Trophoblast cell (in vitro differentiated cells and primary cell): ENCODE measurements around the gene FSTL4.

ENCODE experiments used
- DNase-seq, 2 donors: peaks; one replicate each; pipeline ENCODE4 v3.0.0-alpha.2; 2016
- H2AFZ ChIP-seq: 2 replicates; pipeline ENCODE4 v1.6.1; 2013; ENCODE audit warnings: low read length, moderate library complexity, mild to moderate bottlenecking; ENCODE audit not compliant: insufficient read depth, poor library complexity
- H2AK5ac ChIP-seq: 2 replicates; pipeline ENCODE4 v1.6.1; 2013; ENCODE audit warnings: mild to moderate bottlenecking, low read length
- H2BK120ac ChIP-seq: 2 replicates; pipeline ENCODE4 v1.6.1; 2013; ENCODE audit warnings: low read length, mild to moderate bottlenecking, moderate library complexity; ENCODE audit not compliant: insufficient read depth, poor library complexity
- H2BK12ac ChIP-seq: 2 replicates; pipeline ENCODE4 v1.6.1; 2013; ENCODE audit warnings: mild to moderate bottlenecking, low read length, moderate library complexity
- H2BK5ac ChIP-seq: 2 replicates; pipeline ENCODE4 v1.6.1; 2013; ENCODE audit warnings: low read length, low read depth, moderate library complexity, mild to moderate bottlenecking; ENCODE audit not compliant: poor library complexity
- H3K14ac ChIP-seq: 2 replicates; pipeline ENCODE4 v1.6.1; 2013; ENCODE audit warnings: mild to moderate bottlenecking, low read length
- H3K18ac ChIP-seq: 2 replicates; pipeline ENCODE4 v1.6.1; 2013; ENCODE audit warnings: mild to moderate bottlenecking, low read length
- H3K23ac ChIP-seq: 2 replicates; pipeline ENCODE4 v1.6.1; 2013; ENCODE audit warnings: low read length
- H3K27ac ChIP-seq: 2 replicates; pipeline ENCODE4 v1.5.1; 2013; ENCODE audit warnings: low read depth, mild to moderate bottlenecking, inconsistent platforms, low read length, moderate library complexity
- H3K27me3 ChIP-seq: 2 replicates; pipeline ENCODE4 v1.6.1; 2013; ENCODE audit warnings: inconsistent platforms, mild to moderate bottlenecking, low read length, moderate library complexity; ENCODE audit not compliant: insufficient read depth
- H3K36me3 ChIP-seq, 2 experiments: 1 replicate in 1 of 2; 2 replicates in 1 of 2; pipeline ENCODE4 v1.6.1; 2013; ENCODE audit warnings: low read length in 2 of 2, mild to moderate bottlenecking in 2 of 2, moderate library complexity in 1 of 2; ENCODE audit not compliant: insufficient read depth in 2 of 2, control insufficient read depth in 1 of 2
- H3K4ac ChIP-seq: 2 replicates; pipeline ENCODE4 v1.6.1; 2013; ENCODE audit warnings: low read depth, mild to moderate bottlenecking, low read length, moderate library complexity
- H3K4me1 ChIP-seq, 2 experiments: 1 replicate in 1 of 2; 2 replicates in 1 of 2; pipeline ENCODE4 v1.6.1; 2013; ENCODE audit warnings: low read length in 2 of 2, mild to moderate bottlenecking in 2 of 2, moderate library complexity in 1 of 2; ENCODE audit not compliant: insufficient read depth in 2 of 2, control insufficient read depth in 1 of 2
- H3K4me2 ChIP-seq: 2 replicates; pipeline ENCODE4 v1.6.1; 2013; ENCODE audit warnings: inconsistent platforms, mild to moderate bottlenecking, low read length, moderate library complexity
- H3K4me3 ChIP-seq: 2 replicates; pipeline ENCODE4 v1.5.1; 2013; ENCODE audit warnings: mild to moderate bottlenecking, low read depth, low read length, inconsistent platforms
- H3K79me1 ChIP-seq: one replicate; pipeline ENCODE4 v1.6.1; 2013; ENCODE audit warnings: low read length
- H3K79me2 ChIP-seq: 2 replicates; pipeline ENCODE4 v1.6.1; 2013; ENCODE audit warnings: low read length, mild to moderate bottlenecking; ENCODE audit not compliant: control insufficient read depth, insufficient read depth, poor library complexity
- H3K9ac ChIP-seq: 2 replicates; pipeline ENCODE4 v1.6.1; 2013; ENCODE audit warnings: mild to moderate bottlenecking, low read length
- H3K9me3 ChIP-seq: 2 replicates; pipeline ENCODE4 v1.6.1; 2013; ENCODE audit warnings: low read depth, mild to moderate bottlenecking, control low read depth, inconsistent platforms, low read length; ENCODE audit not compliant: insufficient read depth
- H4K12ac ChIP-seq: 2 replicates; pipeline ENCODE4 v1.6.1; 2013; ENCODE audit warnings: low read depth, mild to moderate bottlenecking, low read length, moderate library complexity
- H4K8ac ChIP-seq: 2 replicates; pipeline ENCODE4 v1.6.1; 2013; ENCODE audit warnings: low read depth, mild to moderate bottlenecking, low read length, moderate library complexity
- H4K91ac ChIP-seq: one replicate; pipeline ENCODE4 v1.6.1; 2013; ENCODE audit warnings: low read depth, mild to moderate bottlenecking, low read length, moderate library complexity
- WGBS: extraction: QIAGEN DNeasy Blood & Tissue Kit; methylation state at CpG from one replicate; pipeline ENCODE4 v1.1.7; 2013; ENCODE audit warnings: missing lambda C conversion rate; ENCODE audit not compliant: insufficient read length, insufficient coverage; ENCODE audit errors: extremely low coverage; 5-methylcytosine and 5-hydroxymethylcytosine counted together

Gene FSTL4

GRCh38 chr5:133236976-133237375 lies 375.4 kb downstream of the FSTL4 start:
- H3K23ac ChIP-seq = no peak overlapping the region
- no peak overlapping the region for H2AFZ ChIP-seq
- no peak overlapping the region for H3K9ac ChIP-seq
- H2BK5ac ChIP-seq = no peak overlapping the region
- peaks cover 0 to 3% of the 10 kb centered on the region in 2 experiments for H3K4me1 ChIP-seq
- no peak overlapping the region for H3K18ac ChIP-seq
- H3K79me2 ChIP-seq = no peaks in the 10 kb centered on the region
- no peak overlapping the region for H4K91ac ChIP-seq
- H3K79me1 ChIP-seq = no peaks in the 10 kb centered on the region
- no CpG with 5 or more reads among the region's 12 CpGs for WGBS
- no peak overlapping the region for H3K14ac ChIP-seq
- H3K4ac ChIP-seq = no peak overlapping the region
- H4K8ac ChIP-seq = no peak overlapping the region
- no peak overlapping the region for H2AK5ac ChIP-seq
- no peak overlapping the region for H3K4me3 ChIP-seq
- no peak overlapping the region for H3K27ac ChIP-seq
- H3K27me3 ChIP-seq = no peaks in the 10 kb centered on the region
- no peak overlapping the region for H4K12ac ChIP-seq
- H2BK120ac ChIP-seq = no peak overlapping the region
- H3K36me3 ChIP-seq = no peaks in the 10 kb centered on the region
- H3K9me3 ChIP-seq = peaks cover 10% of the 10 kb centered on the region
- no peak for DNase-seq
- H3K4me2 ChIP-seq = no peak overlapping the region
- H2BK12ac ChIP-seq = no peak overlapping the region

GRCh38 chr5:133236541-133236951 lies 375.8 kb downstream of the FSTL4 start:
- Histone ChIP-seq H2BK5ac (no peak overlapping the region), H3K27me3 (no peaks in the 10 kb centered on the region), H4K12ac (no peak overlapping the region), H2BK120ac (no peak overlapping the region), H3K9ac (no peak overlapping the region), H4K8ac (no peak overlapping the region), H2AFZ (no peak overlapping the region), H2BK12ac (no peak overlapping the region), H4K91ac (no peak overlapping the region), H3K4ac (no peak overlapping the region), H3K79me1 (no peaks in the 10 kb centered on the region), H3K4me3 (no peak overlapping the region), H3K4me2 (no peak overlapping the region), H2AK5ac (no peak overlapping the region), H3K14ac (no peak overlapping the region), H3K18ac (no peak overlapping the region), H3K27ac (no peak overlapping the region), H3K23ac (no peak overlapping the region), H3K79me2 (no peaks in the 10 kb centered on the region), H3K9me3 (peaks cover 10% of the 10 kb centered on the region), H3K36me3 (no peaks in the 10 kb centered on the region), H3K4me1 (peaks cover 0 to 3% of the 10 kb centered on the region in 2 experiments)
- no peak for DNase-seq
- no CpG with 5 or more reads among the region's 8 CpGs for WGBS

GRCh38 chr5:133235696-133236426 lies 376.5 kb downstream of the FSTL4 start:
- Histone ChIP-seq H3K27me3 (no peaks in the 10 kb centered on the region), H3K9me3 (peaks cover 10% of the 10 kb centered on the region), H3K27ac (no peak overlapping the region), H2AK5ac (no peak overlapping the region), H4K8ac (no peak overlapping the region), H4K91ac (no peak overlapping the region), H3K23ac (no peak overlapping the region), H2BK12ac (no peak overlapping the region), H2AFZ (no peak overlapping the region), H3K4me1 (peaks cover 0 to 3% of the 10 kb centered on the region in 2 experiments), H3K18ac (no peak overlapping the region), H2BK120ac (no peak overlapping the region), H3K14ac (no peak overlapping the region), H4K12ac (no peak overlapping the region), H3K4me3 (no peak overlapping the region), H3K36me3 (no peaks in the 10 kb centered on the region), H2BK5ac (no peak overlapping the region), H3K4me2 (no peak overlapping the region), H3K79me1 (no peaks in the 10 kb centered on the region), H3K79me2 (no peaks in the 10 kb centered on the region), H3K4ac (no peak overlapping the region), H3K9ac (no peak overlapping the region)
- no CpG with 5 or more reads among the region's 9 CpGs for WGBS
- DNase-seq = peak; percentile 42 to 61

GRCh38 chr5:133234911-133235310 lies 377.4 kb downstream of the FSTL4 start:
- Histone ChIP-seq H3K27me3 (no peaks in the 10 kb centered on the region), H3K4me3 (no peak overlapping the region), H4K8ac (no peak overlapping the region), H2AK5ac (no peak overlapping the region), H3K79me2 (no peaks in the 10 kb centered on the region), H2BK5ac (no peak overlapping the region), H4K12ac (no peak overlapping the region), H4K91ac (no peak overlapping the region), H2BK12ac (no peak overlapping the region), H3K79me1 (no peaks in the 10 kb centered on the region), H3K18ac (no peak overlapping the region), H3K4me1 (no peaks in the 10 kb centered on the region), H3K9me3 (peaks cover 10% of the 10 kb centered on the region), H3K23ac (no peak overlapping the region), H3K27ac (no peak overlapping the region), H3K14ac (no peak overlapping the region), H3K9ac (no peak overlapping the region), H2AFZ (no peak overlapping the region), H3K4me2 (no peak overlapping the region), H3K36me3 (no peaks in the 10 kb centered on the region), H3K4ac (no peak overlapping the region), H2BK120ac (no peak overlapping the region)
- no peak for DNase-seq
- WGBS = no CpG with 5 or more reads among the region's 6 CpGs
